Aorta (tissue), 5 donors: Measurements from ENCODE around the gene UBL5. TPM values are rescaled to one million over a fixed set of nuclear protein-coding genes. Genes with fewer than 3 reads are reported as not detected.

Source experiments
- ATAC-seq: fragments of 200-7000 bp; cut with Tn5 transposase; one replicate; pipeline ENCODE4 v1.9.1; 2022; ENCODE audit warnings: moderate library complexity; ENCODE audit not compliant: low FRiP score
- DNase-seq, 2 donors: peaks; one replicate each; pipeline ENCODE4 v3.0.0-alpha.2; 2020
- H3K27ac ChIP-seq, 2 donors: one replicate each; pipeline ENCODE4 v1.5.1; 2013; ENCODE audit warnings: low read length in 2 of 2, mild to moderate bottlenecking in 2 of 2, moderate library complexity in 2 of 2, control low read depth in 1 of 2, inconsistent platforms in 1 of 2, low read depth in 1 of 2
- H3K27me3 ChIP-seq, 2 donors: one replicate each; pipeline ENCODE4 v1.6.1; 2013; ENCODE audit warnings: control low read depth in 1 of 2, low read length in 1 of 2, mild to moderate bottlenecking in 1 of 2, moderate library complexity in 1 of 2; ENCODE audit not compliant: insufficient read depth in 2 of 2, control insufficient read depth in 1 of 2
- H3K36me3 ChIP-seq, 2 donors: one replicate each; pipeline ENCODE4 v1.6.1; 2013; ENCODE audit warnings: control low read depth in 1 of 2, low read length in 1 of 2, mild to moderate bottlenecking in 1 of 2; ENCODE audit not compliant: insufficient read depth in 2 of 2, control insufficient read depth in 1 of 2
- H3K4me1 ChIP-seq, 2 donors: one replicate each; pipeline ENCODE4 v1.6.1; 2013; ENCODE audit warnings: low read length in 2 of 2, control low read depth in 1 of 2, mild to moderate bottlenecking in 1 of 2, moderate library complexity in 1 of 2; ENCODE audit not compliant: insufficient read depth in 2 of 2, control insufficient read depth in 1 of 2
- H3K4me3 ChIP-seq, 2 donors: one replicate each; pipeline ENCODE4 v1.5.1; 2013; ENCODE audit warnings: low read length in 2 of 2, control low read depth in 1 of 2, mild to moderate bottlenecking in 1 of 2
- H3K9me3 ChIP-seq: one replicate; pipeline ENCODE4 v1.6.1; 2013; ENCODE audit warnings: mild to moderate bottlenecking, low read length; ENCODE audit not compliant: control insufficient read depth
- WGBS, 2 donors: extraction: QIAGEN DNeasy Blood & Tissue Kit; methylation state at CpG; one replicate each; pipeline ENCODE4 v1.1.7; 2013; 5-methylcytosine and 5-hydroxymethylcytosine counted together
- intact Hi-C, 2 donors: fragments of 100-400 bp; cut with DNase I; formaldehyde crosslinking; loops; one replicate each; pipeline versions ENCODE4 v1.14.2 to v1.15.0; 2022
- polyA plus RNA-seq, 2 donors: library from polyadenylated mRNA; stranded (reverse); fragments of 200-250 nt; gene quantifications; one replicate each; pipeline ENCODE4 v1.2.3, GENCODE V29; 2013
- total RNA-seq, 2 donors: library from RNA; stranded (reverse); fragmentation: NEBNext Ultra II Directional; extraction: Animal tissue kit (Norgen Biotek cat#: 25700); gene quantifications; one replicate each; pipeline ENCODE4 v1.2.1, GENCODE V29; 2021
- donor health status: healthy with polysubstance abuse.
- donor health status: Bipolar disorder and iron deficiency.
- donor health status: DM: no; HTN: no; CAD: no.
- donor health status: DM: no; HTN: no; CAD: no.
- donor health status: DM: yes; HTN: yes; CAD: no.

Gene UBL5
- total and polyA plus RNA-seq, 4 donors: 207 to 1,147 (median 412) TPM

- H3K36me3 ChIP-seq: no peaks in the 10 kb centered on the region
- no peak overlapping the region for H3K4me3 ChIP-seq
- no peaks in the 10 kb centered on the region for H3K27me3 ChIP-seq
- 85% methylated on average over 5 of the region's 5 CpGs for WGBS, 2 donors
- no peak overlapping the region for H3K27ac ChIP-seq
- no peaks in the 10 kb centered on the region for H3K9me3 ChIP-seq
- intact Hi-C loops: no loop called here
- H3K4me1 ChIP-seq: no peaks in the 10 kb centered on the region
- no peak for DNase-seq
- no peak for ATAC-seq
Measured at GRCh38 chr19:9823816-9824215, 3.9 kb upstream of the UBL5 start.

- intact Hi-C loops: no loop called here
- no peaks in the 10 kb centered on the region for H3K27me3 ChIP-seq
- no peak overlapping the region for H3K27ac ChIP-seq
- H3K9me3 ChIP-seq: no peaks in the 10 kb centered on the region
- no peaks in the 10 kb centered on the region for H3K36me3 ChIP-seq
- DNase-seq (no peak), ATAC-seq (no peak)
- 27 to 29% methylated on average over 13 of the region's 13 CpGs for WGBS, 2 donors
- H3K4me1 ChIP-seq: no peaks in the 10 kb centered on the region
- H3K4me3 ChIP-seq: peak overlapping the region in 1 of 2 donors; percentile 81
Measured at GRCh38 chr19:9828551-9829063, 889 bp downstream of the UBL5 start.

GRCh38 chr19:9834307-9834725 is 6.6 kb downstream of the UBL5 start:
- Histone ChIP-seq H3K36me3 (no peaks in the 10 kb centered on the region), H3K9me3 (no peaks in the 10 kb centered on the region), H3K4me3 (no peak overlapping the region), H3K4me1 (no peaks in the 10 kb centered on the region), H3K27ac (no peak overlapping the region), H3K27me3 (no peaks in the 10 kb centered on the region)
- intact Hi-C loops: no loop called here
- ATAC-seq (no peak), DNase-seq (no peak)
- WGBS, 2 donors: 60 to 63% methylated on average over 6 of the region's 6 CpGs

- peak within 1 kb of the TSS; percentile 77 to 95 for H3K4me3 ChIP-seq
- 0% methylated on average over 61 to 73 of the region's 73 CpGs for WGBS, 2 donors
- H3K36me3 ChIP-seq: no peaks in the 10 kb centered on the region
- H3K27ac ChIP-seq: no peak within 1 kb of the TSS
- peak; percentile 99 for DNase-seq
- no peaks in the 10 kb centered on the region for H3K9me3 ChIP-seq
- peak; percentile 100 for ATAC-seq
- intact Hi-C loops: no loop called here
- no peaks in the 10 kb centered on the region for H3K4me1 ChIP-seq
- no peaks in the 10 kb centered on the region for H3K27me3 ChIP-seq
Measured at GRCh38 chr19:9834726-9835506, 7.2 kb downstream of the UBL5 start, which contains the start of gene PIN1. Gene PIN1 (plus strand): TSS chr19:9835318. CDS start chr19:9835345, 27 bp downstream.

GRCh38 chr19:9835507-9835949 is 7.8 kb downstream of the UBL5 start:
- Histone ChIP-seq H3K27ac (no peak overlapping the region), H3K9me3 (no peaks in the 10 kb centered on the region), H3K4me3 (peak overlapping the region; percentile 65 to 95), H3K36me3 (no peaks in the 10 kb centered on the region), H3K27me3 (no peaks in the 10 kb centered on the region), H3K4me1 (no peaks in the 10 kb centered on the region)
- WGBS, 2 donors: 1% methylated on average over 20 to 28 of the region's 28 CpGs
- ATAC-seq (no peak), DNase-seq (no peak)
- intact Hi-C loops: no loop called here

GRCh38 chr19:9836021-9836420 is 8.3 kb downstream of the UBL5 start:
- intact Hi-C loops: no loop called here
- no peaks in the 10 kb centered on the region for H3K4me1 ChIP-seq
- ATAC-seq (no peak), DNase-seq (no peak)
- H3K4me3 ChIP-seq: peak overlapping the region; percentile 65 to 95
- 3% methylated on average over 5 of the region's 5 CpGs for WGBS, 2 donors
- no peaks in the 10 kb centered on the region for H3K27me3 ChIP-seq
- H3K9me3 ChIP-seq: no peaks in the 10 kb centered on the region
- no peaks in the 10 kb centered on the region for H3K36me3 ChIP-seq
- H3K27ac ChIP-seq: no peak overlapping the region

- H3K36me3 ChIP-seq: no peaks in the 10 kb centered on the region
- no peaks in the 10 kb centered on the region for H3K4me1 ChIP-seq
- H3K9me3 ChIP-seq: no peaks in the 10 kb centered on the region
- ATAC-seq (no peak), DNase-seq (no peak)
- H3K4me3 ChIP-seq: no peak overlapping the region
- H3K27me3 ChIP-seq: no peaks in the 10 kb centered on the region
- 91 to 92% methylated on average over 15 of the region's 15 CpGs for WGBS, 2 donors
- intact Hi-C loops: no loop called here
- H3K27ac ChIP-seq: no peak overlapping the region
Measured at GRCh38 chr19:9838324-9838723, 10.6 kb downstream of the UBL5 start.

GRCh38 chr19:9839415-9839814 is 11.7 kb downstream of the UBL5 start:
- no peak overlapping the region for H3K27ac ChIP-seq
- DNase-seq (no peak), ATAC-seq (no peak)
- no peaks in the 10 kb centered on the region for H3K27me3 ChIP-seq
- WGBS, 2 donors: 88 to 93% methylated on average over 1 of the region's 1 CpG
- H3K36me3 ChIP-seq: no peaks in the 10 kb centered on the region
- H3K9me3 ChIP-seq: no peaks in the 10 kb centered on the region
- no peak overlapping the region for H3K4me3 ChIP-seq
- no peaks in the 10 kb centered on the region for H3K4me1 ChIP-seq
- intact Hi-C loops: no loop called here
